Astrocyte of the spinal cord (primary cell): Measurements from ENCODE around the gene CCDC144A.
"Not testable (repeated sequence)": the region's sequence is repeated elsewhere in the genome, so short reads cannot be mapped to it uniquely, and the experiment has no call there.

Experiments used
- DNase-seq: peaks from one replicate; pipeline ENCODE4 v3.0.0; 2011; ENCODE audit warnings: low read depth, low spot score
- H3K4me3 ChIP-seq: 2 replicates; pipeline ENCODE4 v1.5.1; 2011; ENCODE audit warnings: low read depth, mild to moderate bottlenecking, low read length, moderate library complexity
- in situ Hi-C: cut with HindIII; loops from 2 replicates; pipeline ENCODE4 v1.10.0; 2017; ENCODE audit warnings: low sequenced_read_pairs
- TF ChIP-seq, protein P1 (sequence below): IDR thresholded peaks from 2 replicates; pipeline ENCODE4 v1.5.1; 2012; ENCODE audit warnings: low read depth, mild to moderate bottlenecking, low read length, inconsistent platforms

CCDC144A gene

DNA sequence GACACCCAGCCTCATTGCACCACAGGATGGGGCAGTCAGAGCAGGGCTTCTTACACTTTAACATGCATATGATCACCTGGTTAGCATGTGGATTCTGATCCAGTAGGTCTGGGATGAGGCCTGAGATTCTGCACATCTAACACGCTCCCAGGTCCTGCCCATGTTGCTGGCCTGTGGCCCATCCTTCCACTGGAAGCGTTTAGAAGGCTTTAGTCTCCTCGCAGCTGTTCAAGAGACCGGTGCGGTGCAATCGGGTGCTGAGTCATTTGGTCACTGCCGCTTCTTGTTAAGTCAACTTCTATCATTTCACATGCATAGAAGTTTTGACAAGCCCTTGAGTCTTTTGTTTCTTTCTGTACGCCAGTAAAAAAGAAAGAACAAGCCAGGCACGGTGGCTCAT lies 117.6 kb downstream of the CCDC144A start:
- in situ Hi-C loops, H3K4me3 ChIP-seq, DNase-seq: not testable (repeated sequence)

DNA sequence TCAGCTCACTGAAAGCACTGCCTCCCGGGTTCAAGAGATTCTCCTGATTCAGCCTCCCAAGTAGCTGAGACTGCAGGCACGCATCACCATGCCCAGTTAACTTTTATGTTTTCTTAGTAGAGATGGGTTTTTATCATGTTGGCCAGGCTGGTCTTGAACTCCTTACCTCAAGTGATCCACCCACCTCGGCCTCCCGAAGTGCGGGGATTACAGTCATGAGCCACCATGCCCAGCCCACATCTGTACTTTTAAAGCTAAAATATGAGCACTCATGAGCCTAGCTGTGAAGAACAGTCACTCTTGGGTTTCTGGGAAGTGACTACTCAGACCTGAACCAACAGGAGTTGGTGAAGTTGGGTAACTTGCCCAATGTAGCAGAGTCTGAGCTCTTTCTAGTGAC lies 120.2 kb downstream of the CCDC144A start:
- DNase-seq, H3K4me3 ChIP-seq, in situ Hi-C loops: not testable (repeated sequence)

DNA sequence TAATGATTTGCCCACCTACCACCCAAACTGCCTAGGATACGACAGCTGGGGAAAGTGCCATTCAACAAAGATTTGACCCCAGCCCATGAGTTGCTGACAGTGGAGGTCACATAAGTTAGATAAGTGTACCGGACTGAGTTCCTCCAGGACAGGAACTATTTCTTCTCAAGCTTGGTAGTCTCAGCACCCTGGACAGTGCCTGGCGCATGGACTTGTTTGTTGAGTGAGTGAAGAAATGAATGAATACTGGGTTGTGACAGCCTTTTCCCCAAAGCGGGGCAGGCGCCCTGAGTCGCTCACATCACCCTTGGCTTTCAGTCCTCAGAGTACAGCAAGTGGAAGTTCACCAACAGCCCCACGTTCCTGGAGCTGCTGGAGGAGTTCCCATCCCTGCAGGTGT lies 122.1 kb downstream of the CCDC144A start:
- H3K4me3 ChIP-seq, in situ Hi-C loops: not testable (repeated sequence)
- DNase-seq, result peak; percentile 35

DNA sequence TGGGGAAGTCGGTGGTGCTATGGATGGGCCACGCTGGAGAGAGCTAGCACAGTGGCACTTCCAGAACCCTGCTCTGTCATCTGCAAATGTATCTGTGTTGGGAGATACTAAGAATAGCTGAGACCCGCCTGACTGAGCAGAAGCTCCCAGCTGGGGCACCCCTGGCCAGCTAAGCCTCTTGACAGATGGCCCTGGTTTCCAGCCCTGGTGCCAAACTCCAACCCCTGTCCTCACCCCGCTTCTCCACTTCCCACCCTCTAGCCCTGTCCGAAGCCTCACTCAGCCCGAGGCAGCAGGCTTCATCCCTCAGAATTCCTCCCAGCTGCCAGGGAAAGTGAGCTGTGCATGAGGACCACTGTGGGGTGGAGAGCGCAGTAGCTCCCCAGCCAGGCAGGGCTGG lies 124.4 kb downstream of the CCDC144A start:
- TF ChIP-seq, protein P1, sequence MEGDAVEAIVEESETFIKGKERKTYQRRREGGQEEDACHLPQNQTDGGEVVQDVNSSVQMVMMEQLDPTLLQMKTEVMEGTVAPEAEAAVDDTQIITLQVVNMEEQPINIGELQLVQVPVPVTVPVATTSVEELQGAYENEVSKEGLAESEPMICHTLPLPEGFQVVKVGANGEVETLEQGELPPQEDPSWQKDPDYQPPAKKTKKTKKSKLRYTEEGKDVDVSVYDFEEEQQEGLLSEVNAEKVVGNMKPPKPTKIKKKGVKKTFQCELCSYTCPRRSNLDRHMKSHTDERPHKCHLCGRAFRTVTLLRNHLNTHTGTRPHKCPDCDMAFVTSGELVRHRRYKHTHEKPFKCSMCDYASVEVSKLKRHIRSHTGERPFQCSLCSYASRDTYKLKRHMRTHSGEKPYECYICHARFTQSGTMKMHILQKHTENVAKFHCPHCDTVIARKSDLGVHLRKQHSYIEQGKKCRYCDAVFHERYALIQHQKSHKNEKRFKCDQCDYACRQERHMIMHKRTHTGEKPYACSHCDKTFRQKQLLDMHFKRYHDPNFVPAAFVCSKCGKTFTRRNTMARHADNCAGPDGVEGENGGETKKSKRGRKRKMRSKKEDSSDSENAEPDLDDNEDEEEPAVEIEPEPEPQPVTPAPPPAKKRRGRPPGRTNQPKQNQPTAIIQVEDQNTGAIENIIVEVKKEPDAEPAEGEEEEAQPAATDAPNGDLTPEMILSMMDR, result no peak
- DNase-seq, result no peak
- H3K4me3 ChIP-seq, result no peak overlapping the region
- in situ Hi-C loops, result no loop called here

DNA sequence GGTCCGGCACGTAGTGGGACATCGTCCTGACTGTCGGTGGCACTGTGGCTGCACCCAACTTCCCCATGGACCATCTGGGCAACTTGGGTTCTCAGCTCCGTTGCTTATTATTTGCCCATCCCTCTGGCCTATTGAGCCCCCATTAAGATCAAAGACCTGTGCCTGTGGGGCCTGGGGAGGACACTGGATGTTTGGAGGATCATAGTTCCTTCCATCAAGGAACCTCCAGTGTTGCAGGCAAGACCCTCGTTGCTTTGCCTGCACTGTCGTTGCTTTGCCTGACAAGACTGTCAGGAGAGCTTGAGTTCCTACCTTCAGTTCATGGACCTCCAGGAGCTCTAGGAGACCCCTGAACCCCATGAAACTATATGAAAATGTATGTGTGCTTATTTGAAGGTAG lies 127.2 kb downstream of the CCDC144A start:
- H3K4me3 ChIP-seq, result no peak overlapping the region
- in situ Hi-C loops, result no loop called here
- DNase-seq, result no peak
- TF ChIP-seq, protein P1, result no peak

DNA sequence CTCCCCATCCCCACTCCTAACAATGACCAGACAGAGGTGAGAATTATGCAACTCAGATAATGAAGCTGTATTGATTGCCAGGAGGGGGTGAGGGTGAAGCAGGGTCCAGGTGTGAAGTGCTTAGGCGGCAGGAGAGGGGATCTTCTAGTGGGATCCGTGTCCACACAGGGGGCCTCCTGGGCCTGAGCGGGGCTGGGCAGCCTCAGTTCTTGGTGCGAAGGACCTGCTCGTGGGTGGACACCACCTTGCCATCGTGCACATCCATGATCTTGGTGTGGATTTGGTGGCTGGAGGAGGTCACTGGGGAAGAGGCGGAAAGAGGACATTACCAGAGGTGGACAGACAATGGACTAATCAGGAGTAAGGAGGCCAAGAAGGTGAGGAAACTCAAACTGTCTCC lies 127.9 kb downstream of the CCDC144A start:
- H3K4me3 ChIP-seq, DNase-seq, in situ Hi-C loops: not testable (repeated sequence)

DNA sequence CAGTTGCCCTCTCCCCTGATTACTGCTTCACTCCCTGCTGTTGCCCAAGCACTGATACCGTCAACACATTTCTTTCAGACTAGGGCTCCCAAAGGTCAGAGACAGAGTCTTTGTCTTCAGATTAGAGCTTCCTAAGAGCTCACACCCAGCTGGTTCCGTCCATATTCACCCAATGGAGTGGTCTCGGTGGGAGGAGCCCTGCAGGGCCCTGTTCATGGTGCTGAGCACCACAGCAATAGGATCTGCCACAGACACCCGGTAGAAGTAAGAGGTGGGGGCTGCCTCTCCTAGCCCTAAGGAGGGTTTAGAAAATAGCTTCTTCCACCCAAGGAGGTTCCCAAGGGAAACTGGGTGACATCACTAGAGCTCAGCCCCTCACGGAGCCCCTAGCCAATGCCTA lies 128.3 kb downstream of the CCDC144A start:
- no peak for DNase-seq
- in situ Hi-C loops, result no loop called here
- H3K4me3 ChIP-seq, result no peak overlapping the region
- TF ChIP-seq, protein P1, result no peak

DNA sequence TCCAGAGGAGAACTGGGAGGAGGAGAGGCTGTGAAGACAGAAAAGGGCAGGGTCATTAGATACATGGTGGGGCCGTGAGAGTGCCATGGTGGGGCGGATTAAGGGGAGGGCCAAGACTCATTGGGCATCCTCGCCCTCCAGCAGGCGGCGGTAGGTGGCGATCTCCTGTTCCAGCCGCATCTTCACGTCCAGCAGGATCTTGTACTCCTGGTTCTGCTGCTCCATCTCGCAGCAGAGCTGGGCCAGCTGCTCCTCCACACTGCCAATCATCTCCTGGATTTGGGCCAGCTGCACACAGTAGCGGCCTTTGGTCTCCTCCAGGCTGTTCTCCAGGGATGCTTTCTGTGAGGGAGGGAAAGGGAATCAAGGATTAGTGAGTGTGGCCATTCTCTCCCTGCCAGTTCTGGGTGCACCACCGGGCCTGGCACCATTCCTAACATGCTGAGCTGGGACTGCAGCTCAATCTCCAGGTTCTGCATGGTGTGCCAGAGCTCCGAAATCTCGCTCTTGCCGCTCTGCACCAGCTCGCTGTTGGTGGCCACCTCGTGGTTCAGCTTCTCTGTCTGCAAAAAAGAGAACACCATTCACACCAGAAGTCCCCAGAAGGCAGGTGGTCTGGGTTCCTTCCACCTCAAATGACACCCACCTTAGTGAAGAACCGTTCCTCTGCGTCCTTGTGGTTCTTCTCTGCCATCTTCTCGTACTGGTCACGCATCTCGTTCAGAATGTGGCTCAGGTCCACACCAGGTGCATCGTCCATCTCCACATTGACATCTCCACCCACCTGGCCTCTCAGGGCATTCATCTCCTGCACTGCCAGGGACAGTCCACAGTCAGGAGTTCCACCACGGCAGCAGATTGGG lies 129.0 kb downstream of the CCDC144A start:
- no peak overlapping the region for H3K4me3 ChIP-seq
- TF ChIP-seq, protein P1, result no peak
- in situ Hi-C loops, result no loop called here
- no peak for DNase-seq
